HG03066 (cell line): ENCODE measurements around the gene VGLL3.
"Not testable (repeated sequence)": the region's sequence is repeated elsewhere in the genome, so short reads cannot be mapped to it uniquely, and the experiment has no call there.

Experiments
- ATAC-seq: cut with Tn5 transposase; IDR thresholded peaks from one replicate; pipeline ENCODE4 v1.9.1; 2021; ENCODE audit warnings: low read depth; ENCODE audit not compliant: unreplicated experiment

VGLL3 gene, protein sequence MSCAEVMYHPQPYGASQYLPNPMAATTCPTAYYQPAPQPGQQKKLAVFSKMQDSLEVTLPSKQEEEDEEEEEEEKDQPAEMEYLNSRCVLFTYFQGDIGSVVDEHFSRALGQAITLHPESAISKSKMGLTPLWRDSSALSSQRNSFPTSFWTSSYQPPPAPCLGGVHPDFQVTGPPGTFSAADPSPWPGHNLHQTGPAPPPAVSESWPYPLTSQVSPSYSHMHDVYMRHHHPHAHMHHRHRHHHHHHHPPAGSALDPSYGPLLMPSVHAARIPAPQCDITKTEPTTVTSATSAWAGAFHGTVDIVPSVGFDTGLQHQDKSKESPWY

DNA sequence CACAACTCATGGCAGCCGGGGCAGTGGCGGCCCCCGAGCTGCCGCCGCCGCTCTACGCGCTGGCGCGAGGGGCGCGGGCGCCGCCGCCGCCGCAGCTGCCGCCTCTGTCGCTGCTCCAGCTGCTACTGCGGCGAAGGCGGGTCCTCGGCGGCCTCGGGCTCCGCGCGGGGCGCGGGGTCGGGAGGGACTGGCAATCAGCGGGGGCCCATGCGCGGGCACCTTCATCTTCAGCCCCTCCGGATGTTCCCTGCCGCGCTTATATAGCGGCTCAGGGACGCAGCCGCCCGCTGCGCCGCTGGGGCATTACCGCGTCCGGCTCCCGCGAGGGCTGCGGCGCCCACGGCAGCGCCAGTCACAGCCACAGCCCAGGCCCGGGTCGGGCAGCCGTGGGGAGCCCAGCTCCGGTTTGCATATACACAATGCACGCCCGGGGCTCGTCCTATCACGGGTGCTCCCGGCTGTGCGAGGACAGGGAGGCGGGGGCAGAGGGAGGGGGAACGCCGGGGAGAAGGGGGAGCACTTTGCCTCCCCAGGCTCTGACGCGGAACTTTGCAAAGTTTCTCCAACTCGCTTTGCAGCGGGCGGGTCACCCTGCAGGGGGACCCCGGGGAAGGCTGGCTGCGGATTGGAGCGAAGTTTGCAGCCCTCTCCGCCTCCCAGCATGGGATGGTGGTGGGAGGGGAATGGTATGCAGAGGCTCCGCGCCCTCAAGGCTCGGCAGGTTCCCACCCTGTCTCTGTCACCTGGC lies at the start of gene VGLL3:
Gene VGLL3 (minus strand): TSS at position 416 of the 748 bp plus-strand sequence. CDS start 406 bp downstream, at position 10.
- no peak for ATAC-seq

- ATAC-seq: no peak
These were observed 46.7 kb upstream of the VGLL3 start for GRCh38 chr3:87037652-87038051.

DNA sequence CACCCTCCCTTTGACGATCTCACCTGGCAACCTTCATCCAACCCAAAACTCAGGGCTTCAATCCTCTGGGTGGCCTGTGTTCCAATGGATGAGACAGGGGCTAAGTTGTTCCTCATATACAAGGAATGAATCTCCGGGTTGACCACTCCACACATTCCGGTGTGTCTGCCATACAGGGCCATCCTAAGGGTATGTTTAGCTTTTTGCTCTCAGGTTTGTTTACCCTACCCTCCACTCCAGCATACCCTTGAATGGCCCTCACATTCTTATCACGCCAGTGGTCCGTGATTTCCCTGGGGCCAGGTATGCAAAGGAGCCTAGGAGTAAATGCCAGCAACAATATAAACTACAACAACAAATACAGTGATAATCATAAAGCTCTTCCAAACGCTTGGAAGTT lies 45.7 kb upstream of the VGLL3 start:
- no peak for ATAC-seq

- ATAC-seq: no peak
These were observed 44.4 kb upstream of the VGLL3 start for GRCh38 chr3:87035339-87035738.

GRCh38 chr3:87033205-87033604 lies 42.3 kb upstream of the VGLL3 start:
- ATAC-seq: no peak

- no peak for ATAC-seq
These were observed 35.0 kb upstream of the VGLL3 start for GRCh38 chr3:87025661-87026645.

DNA sequence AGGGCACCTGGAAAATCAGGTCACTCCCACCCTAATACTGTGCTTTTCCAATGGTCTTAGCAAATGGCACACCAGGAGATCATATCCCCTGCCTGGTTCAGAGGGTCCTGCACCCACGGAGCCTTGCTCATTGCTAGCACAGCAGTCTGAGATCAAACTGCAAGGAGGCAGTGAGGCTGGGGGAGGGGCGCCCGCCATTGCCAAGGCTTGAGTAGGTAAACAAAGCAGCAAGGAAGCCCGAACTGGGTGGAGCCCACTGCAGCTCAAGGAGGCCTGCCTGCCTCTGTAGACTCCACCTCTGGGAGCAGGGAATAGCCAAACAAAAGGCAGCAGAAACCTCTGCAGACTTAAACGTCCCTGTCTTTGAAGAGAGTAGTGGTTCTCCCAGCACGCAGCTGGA lies 26.4 kb upstream of the VGLL3 start:
- ATAC-seq: not testable (repeated sequence)

GRCh38 chr3:87009271-87009670 lies 18.3 kb upstream of the VGLL3 start:
- no peak for ATAC-seq

DNA sequence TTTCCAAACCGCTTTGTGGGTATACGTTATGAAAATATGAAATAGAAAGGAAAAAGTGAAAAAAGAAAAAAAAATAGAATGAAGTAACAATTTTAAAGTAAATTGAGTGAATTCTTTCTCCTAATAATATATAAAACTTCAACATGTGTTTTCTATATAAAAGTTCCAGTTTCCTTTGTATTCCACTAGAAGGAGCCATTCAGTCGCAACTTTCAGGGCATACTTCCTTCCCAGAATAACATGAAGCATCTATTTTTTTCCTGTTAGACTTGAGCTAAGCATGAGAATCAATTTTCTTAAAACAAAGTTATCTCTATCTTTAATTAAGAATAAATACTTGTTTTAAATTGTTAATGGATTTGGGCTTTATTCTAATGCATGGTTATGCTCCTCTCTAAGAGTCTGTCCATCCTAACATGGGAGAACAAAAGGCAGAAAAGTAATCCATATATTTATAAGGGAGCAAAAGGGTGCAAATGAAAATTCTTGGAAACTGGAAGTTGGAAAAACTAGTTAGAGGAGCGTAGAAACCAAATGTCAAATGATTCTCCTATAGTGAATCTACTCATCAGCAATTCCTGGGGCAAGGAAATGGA lies 16.0 kb upstream of the VGLL3 start:
- no peak for ATAC-seq

DNA sequence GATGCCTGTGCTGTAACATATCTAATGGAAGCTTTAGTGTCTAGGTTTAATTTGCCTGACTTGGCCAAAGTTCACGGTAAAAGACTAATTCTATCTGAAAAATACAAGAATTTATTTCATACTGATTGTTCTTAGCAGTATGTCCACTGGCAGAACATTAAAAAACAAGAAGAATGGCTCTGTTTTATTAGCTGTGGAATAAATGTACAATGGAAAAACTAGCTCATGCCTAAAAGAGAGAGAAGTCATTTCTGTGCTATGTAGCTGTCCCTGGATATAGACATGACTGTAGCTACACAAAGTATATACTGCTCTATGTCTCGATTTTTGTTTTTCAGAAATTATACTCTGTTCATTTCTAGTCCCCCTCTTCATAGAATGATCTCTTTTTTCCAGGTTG lies 13.9 kb upstream of the VGLL3 start:
- ATAC-seq: no peak

- ATAC-seq: no peak
These were observed 11.4 kb upstream of the VGLL3 start for GRCh38 chr3:87002346-87002745.

DNA sequence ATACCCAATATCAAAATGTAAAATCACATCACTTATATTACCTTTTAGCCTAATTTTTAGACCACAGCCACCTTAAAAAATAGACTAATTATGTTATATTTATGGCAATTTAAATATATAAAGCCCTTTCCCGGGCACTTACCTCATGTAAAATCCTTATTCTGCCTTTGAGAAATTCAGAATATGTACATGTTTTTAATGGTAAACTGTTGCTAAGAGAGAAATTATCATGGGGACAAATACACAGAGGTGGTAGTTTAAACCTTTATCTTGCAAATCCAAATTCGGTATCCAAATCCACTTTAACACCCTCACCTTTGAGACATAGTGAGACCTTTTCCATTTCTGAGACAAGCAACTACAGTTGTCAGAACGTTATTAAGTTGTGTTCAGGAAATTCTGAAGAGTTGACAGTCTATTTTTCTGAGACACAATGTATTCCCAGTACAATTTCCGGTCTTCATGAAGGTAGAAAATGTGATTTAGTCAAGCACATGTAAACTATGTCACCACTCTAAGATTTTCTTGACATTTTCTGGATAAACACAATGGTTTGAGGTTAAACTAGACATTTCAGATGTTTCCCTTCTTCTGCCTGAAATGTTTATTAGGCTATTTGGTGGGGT lies 10.6 kb upstream of the VGLL3 start:
- no peak for ATAC-seq

- no peak for ATAC-seq
These were observed 10.0 kb upstream of the VGLL3 start for GRCh38 chr3:87000940-87001339.

GRCh38 chr3:86998569-86998968 lies 7.6 kb upstream of the VGLL3 start:
- ATAC-seq: no peak

- no peak for ATAC-seq
These were observed 5.5 kb upstream of the VGLL3 start for GRCh38 chr3:86996261-86996955.

GRCh38 chr3:86995537-86995936 lies 4.6 kb upstream of the VGLL3 start:
- ATAC-seq: no peak

- ATAC-seq: no peak
These were observed 2.8 kb upstream of the VGLL3 start for GRCh38 chr3:86993704-86994103.

- ATAC-seq: no peak
These were observed 989 bp upstream of the VGLL3 start for GRCh38 chr3:86991840-86992435.

- ATAC-seq: no peak
These were observed 500 bp upstream of the VGLL3 start for GRCh38 chr3:86991482-86991815.
